ENCODE measurements around the gene MELTF. TPM values are rescaled to one million over a fixed set of nuclear protein-coding genes. Genes with fewer than 3 reads are reported as not detected.

Gene MELTF
- total RNA-seq, 5 donors from 2014 or later (not counting 1 experiment from before 2014, with no cell fraction given), result 1.2 to 2.6 (median 1.6) TPM

- H3K27me3 Mint-ChIP-seq, result no peaks in the 10 kb centered on the region
- no peaks in the 10 kb centered on the region for H3K36me3 ChIP-seq (ENCODE audit: control insufficient read depth in 2 of 2, extremely low read depth in 1 of 2, insufficient read depth in 1 of 2, low read length in 1 of 2)
- peak in 4 of 35 experiments; percentile 6 to 16 (median 8) for DNase-seq
- ATAC-seq (replicated peaks in 1 of 4), result peak in 1 of 4 experiments; percentile 2
- H3K27ac ChIP-seq (ENCODE audit: low read length), result no peak overlapping the region
- peak overlapping the region; percentile 74 to 83 (median 74) for H3K4me3 Mint-ChIP-seq
- POLR2A ChIA-PET, result no interaction called here
- H3K9me3 ChIP-seq, result no peaks in the 10 kb centered on the region
- 53% methylated on average over 49 of the region's 55 CpGs for WGBS (ENCODE audit: insufficient coverage)
- H3K27me3 ChIP-seq (replicated peaks in 1 of 2; ENCODE audit: control insufficient read depth in 2 of 2, extremely low read depth in 1 of 2, insufficient read depth in 2 of 2, low read length in 1 of 2), result no peaks in the 10 kb centered on the region
- H3K27ac Mint-ChIP-seq, result peak overlapping the region; percentile 58 to 84
- CTCF ChIA-PET, result interaction anchor here in 1 of 2 donors (0.5 to 0.7 kb wide), 2 partner anchors 199 to 264 kb away, joined by 3 read pairs; no protein-coding TSS in a partner anchor
- H3K4me3 ChIP-seq (ENCODE audit: control insufficient read depth in 1 of 2, extremely low read depth in 1 of 2, low read length in 1 of 2), result no peak overlapping the region
- H3K9me3 Mint-ChIP-seq, result no peaks in the 10 kb centered on the region
- H3K4me1 ChIP-seq (ENCODE audit: control insufficient read depth in 1 of 2, extremely low read depth in 1 of 2, insufficient read depth in 2 of 2, low read length in 2 of 2), result peaks cover 0 to 12% of the 10 kb centered on the region in 2 experiments
- H3K36me3 Mint-ChIP-seq, result no peaks in the 10 kb centered on the region
- H3K4me1 Mint-ChIP-seq, result peaks cover 11 to 13% (median 11%) of the 10 kb centered on the region in 3 donors
Measured at GRCh38 chr3:197001972-197002700, 27.5 kb downstream of the MELTF start.

DNA sequence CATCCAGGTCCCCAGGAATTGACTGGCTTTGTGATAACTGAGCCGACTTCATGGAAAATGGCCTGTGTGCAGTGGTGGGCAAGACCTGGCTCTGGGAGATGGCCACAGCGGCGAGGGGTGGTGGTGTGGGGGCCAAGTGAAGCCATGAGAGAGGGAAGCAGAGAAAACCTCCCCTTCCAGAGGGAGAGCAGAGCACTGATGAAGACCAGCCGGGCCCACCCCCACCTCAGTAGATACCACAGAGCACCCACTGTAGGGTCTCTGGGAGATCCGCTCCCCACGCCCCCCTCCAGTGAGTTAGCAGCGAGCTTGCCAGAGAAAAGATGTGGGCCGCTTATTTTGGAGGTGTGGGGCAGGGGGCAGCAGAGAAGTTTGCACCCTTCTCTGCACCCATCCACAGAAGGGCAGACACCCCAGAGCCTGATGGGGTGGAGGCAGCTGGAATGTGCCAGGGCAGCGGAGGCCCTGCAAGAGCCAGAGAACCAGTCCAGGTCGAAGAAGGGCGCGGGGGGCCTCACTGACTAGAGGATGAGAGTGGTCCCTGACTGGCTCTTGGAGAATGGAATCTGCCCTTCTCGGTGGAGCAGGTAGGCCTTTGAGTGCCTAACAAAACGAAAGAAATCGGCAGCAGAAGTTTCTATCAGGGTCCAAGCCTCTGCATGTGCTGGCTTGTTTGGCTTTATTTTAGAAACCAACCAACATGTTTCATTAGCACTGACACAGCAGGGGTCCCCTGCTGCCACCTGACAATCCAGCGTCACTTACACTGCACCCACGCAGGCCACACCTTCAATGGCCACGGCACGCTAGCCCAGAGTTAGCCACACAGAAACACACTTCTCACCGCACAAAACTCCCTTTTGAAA, 28.3 kb downstream of the MELTF start:
- no peaks in the 10 kb centered on the region for H3K36me3 ChIP-seq (ENCODE audit: control insufficient read depth in 2 of 2, extremely low read depth in 1 of 2, insufficient read depth in 1 of 2, low read length in 1 of 2)
- DNase-seq (no peak), ATAC-seq (replicated peaks in 1 of 4) (no peak)
- H3K27me3 ChIP-seq (replicated peaks in 1 of 2; ENCODE audit: control insufficient read depth in 2 of 2, extremely low read depth in 1 of 2, insufficient read depth in 2 of 2, low read length in 1 of 2), result no peaks in the 10 kb centered on the region
- no peaks in the 10 kb centered on the region for H3K27me3 Mint-ChIP-seq
- peaks cover 11 to 13% (median 11%) of the 10 kb centered on the region in 3 donors for H3K4me1 Mint-ChIP-seq
- H3K4me1 ChIP-seq (ENCODE audit: control insufficient read depth in 1 of 2, extremely low read depth in 1 of 2, insufficient read depth in 2 of 2, low read length in 2 of 2), result peaks cover 0 to 12% of the 10 kb centered on the region in 2 experiments
- no peaks in the 10 kb centered on the region for H3K9me3 Mint-ChIP-seq
- H3K4me3 Mint-ChIP-seq, result peak overlapping the region; percentile 74 to 83 (median 74)
- CTCF ChIA-PET, result no interaction called here
- POLR2A ChIA-PET, result no interaction called here
- no peaks in the 10 kb centered on the region for H3K9me3 ChIP-seq
- no peak overlapping the region for H3K27ac ChIP-seq (ENCODE audit: low read length)
- WGBS (ENCODE audit: insufficient coverage), result 97% methylated on average over 12 of the region's 20 CpGs
- H3K27ac Mint-ChIP-seq, result peak overlapping the region; percentile 58 to 84
- H3K4me3 ChIP-seq (ENCODE audit: control insufficient read depth in 1 of 2, extremely low read depth in 1 of 2, low read length in 1 of 2), result no peak overlapping the region
- H3K36me3 Mint-ChIP-seq, result no peaks in the 10 kb centered on the region

DNA sequence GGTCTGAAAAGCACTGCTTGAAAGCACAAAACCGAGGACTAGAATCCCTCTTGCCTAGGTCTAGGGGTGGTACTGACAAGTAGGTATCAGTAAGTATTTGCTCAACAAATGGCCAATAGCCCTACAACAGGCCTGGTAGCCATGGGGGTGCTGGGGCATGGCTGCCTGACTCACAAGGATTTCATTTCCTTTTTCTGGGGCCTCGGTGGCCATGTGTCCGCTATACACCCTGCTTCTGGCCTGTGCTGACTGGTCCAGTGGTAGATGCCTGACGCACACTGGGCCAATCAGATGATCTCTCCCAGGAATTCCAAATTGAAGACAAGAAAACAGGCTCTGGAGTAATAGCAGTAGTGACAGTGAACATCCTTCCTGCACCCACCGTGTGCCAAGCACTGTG, 29.4 kb downstream of the MELTF start:
- H3K36me3 Mint-ChIP-seq, result no peaks in the 10 kb centered on the region
- WGBS (ENCODE audit: insufficient coverage), result 93% methylated on average over 3 of the region's 5 CpGs
- DNase-seq (no peak), ATAC-seq (replicated peaks in 1 of 4) (no peak)
- H3K9me3 Mint-ChIP-seq, result no peaks in the 10 kb centered on the region
- no peak overlapping the region for H3K27ac Mint-ChIP-seq
- peaks cover 11 to 13% (median 11%) of the 10 kb centered on the region in 3 donors for H3K4me1 Mint-ChIP-seq
- peaks cover 0 to 12% of the 10 kb centered on the region in 2 experiments for H3K4me1 ChIP-seq (ENCODE audit: control insufficient read depth in 1 of 2, extremely low read depth in 1 of 2, insufficient read depth in 2 of 2, low read length in 2 of 2)
- H3K4me3 ChIP-seq (ENCODE audit: control insufficient read depth in 1 of 2, extremely low read depth in 1 of 2, low read length in 1 of 2), result no peak overlapping the region
- no peaks in the 10 kb centered on the region for H3K9me3 ChIP-seq
- ChIA-PET POLR2A (no interaction called here), CTCF (no interaction called here)
- H3K27me3 ChIP-seq (replicated peaks in 1 of 2; ENCODE audit: control insufficient read depth in 2 of 2, extremely low read depth in 1 of 2, insufficient read depth in 2 of 2, low read length in 1 of 2), result no peaks in the 10 kb centered on the region
- H3K36me3 ChIP-seq (ENCODE audit: control insufficient read depth in 2 of 2, extremely low read depth in 1 of 2, insufficient read depth in 1 of 2, low read length in 1 of 2), result no peaks in the 10 kb centered on the region
- no peaks in the 10 kb centered on the region for H3K27me3 Mint-ChIP-seq
- H3K27ac ChIP-seq (ENCODE audit: low read length), result no peak overlapping the region
- no peak overlapping the region for H3K4me3 Mint-ChIP-seq

- H3K9me3 Mint-ChIP-seq, result no peaks in the 10 kb centered on the region
- H3K36me3 Mint-ChIP-seq, result no peaks in the 10 kb centered on the region
- peaks cover 8 to 10% (median 10%) of the 10 kb centered on the region in 3 donors for H3K4me1 Mint-ChIP-seq
- no peaks in the 10 kb centered on the region for H3K9me3 ChIP-seq
- no peaks in the 10 kb centered on the region for H3K36me3 ChIP-seq (ENCODE audit: control insufficient read depth in 2 of 2, extremely low read depth in 1 of 2, insufficient read depth in 1 of 2, low read length in 1 of 2)
- no peaks in the 10 kb centered on the region for H3K27me3 Mint-ChIP-seq
- H3K27ac ChIP-seq (ENCODE audit: low read length), result no peak overlapping the region
- H3K4me3 ChIP-seq (ENCODE audit: control insufficient read depth in 1 of 2, extremely low read depth in 1 of 2, low read length in 1 of 2), result no peak overlapping the region
- no peaks in the 10 kb centered on the region for H3K27me3 ChIP-seq (replicated peaks in 1 of 2; ENCODE audit: control insufficient read depth in 2 of 2, extremely low read depth in 1 of 2, insufficient read depth in 2 of 2, low read length in 1 of 2)
- CTCF ChIA-PET, result interaction anchor here in 1 of 2 donors (0.8 kb wide), 1 partner anchor 31 kb away, joined by 3 read pairs; the partner anchor contains the start of gene MELTF
- 92% methylated on average over 16 of the region's 21 CpGs for WGBS (ENCODE audit: insufficient coverage)
- ATAC-seq (replicated peaks in 1 of 4) (no peak), DNase-seq (no peak)
- POLR2A ChIA-PET, result no interaction called here
- no peak overlapping the region for H3K4me3 Mint-ChIP-seq
- peaks cover 0 to 8% of the 10 kb centered on the region in 2 experiments for H3K4me1 ChIP-seq (ENCODE audit: control insufficient read depth in 1 of 2, extremely low read depth in 1 of 2, insufficient read depth in 2 of 2, low read length in 2 of 2)
- H3K27ac Mint-ChIP-seq, result no peak overlapping the region
Measured at GRCh38 chr3:196998966-196999760, 30.5 kb downstream of the MELTF start.

- WGBS (ENCODE audit: insufficient coverage), result 96% methylated on average over 5 of the region's 15 CpGs
- Histone ChIP-seq H3K4me3 (ENCODE audit: control insufficient read depth in 1 of 2, extremely low read depth in 1 of 2, low read length in 1 of 2) (no peak overlapping the region), H3K27ac (ENCODE audit: low read length) (no peak overlapping the region), H3K9me3 (no peaks in the 10 kb centered on the region), H3K4me1 (ENCODE audit: control insufficient read depth in 1 of 2, extremely low read depth in 1 of 2, insufficient read depth in 2 of 2, low read length in 2 of 2) (no peaks in the 10 kb centered on the region), H3K27me3 (replicated peaks in 1 of 2; ENCODE audit: control insufficient read depth in 2 of 2, extremely low read depth in 1 of 2, insufficient read depth in 2 of 2, low read length in 1 of 2) (no peaks in the 10 kb centered on the region), H3K36me3 (ENCODE audit: control insufficient read depth in 2 of 2, extremely low read depth in 1 of 2, insufficient read depth in 1 of 2, low read length in 1 of 2) (no peaks in the 10 kb centered on the region)
- no peaks in the 10 kb centered on the region for H3K27me3 Mint-ChIP-seq
- no peak overlapping the region for H3K27ac Mint-ChIP-seq
- H3K36me3 Mint-ChIP-seq, result no peaks in the 10 kb centered on the region
- H3K4me3 Mint-ChIP-seq, result no peak overlapping the region
- H3K4me1 Mint-ChIP-seq, result peaks cover 3 to 5% (median 5%) of the 10 kb centered on the region in 3 donors
- no peaks in the 10 kb centered on the region for H3K9me3 Mint-ChIP-seq
- POLR2A ChIA-PET, result no interaction called here
- ATAC-seq (replicated peaks in 1 of 4) (no peak), DNase-seq (no peak)
- CTCF ChIA-PET, result no interaction called here
Measured at GRCh38 chr3:196997311-196997710, 32.3 kb downstream of the MELTF start.
